Activated CD8-positive, alpha-beta memory T cell treated with anti-CD3 and anti-CD28 coated beads for 48 hours (primary cell): Measurements from ENCODE around the gene ACLY.
"Not testable (repeated sequence)": the region's sequence is repeated elsewhere in the genome, so short reads cannot be mapped to it uniquely, and the experiment has no call there.

Experiments used
- DNase-seq, 3 experiments: peaks; one replicate each; pipeline ENCODE4 v3.0.0-alpha.2; 2020; ENCODE audit warnings: low read depth in 2 of 3, low spot score in 2 of 3

Gene ACLY

DNA sequence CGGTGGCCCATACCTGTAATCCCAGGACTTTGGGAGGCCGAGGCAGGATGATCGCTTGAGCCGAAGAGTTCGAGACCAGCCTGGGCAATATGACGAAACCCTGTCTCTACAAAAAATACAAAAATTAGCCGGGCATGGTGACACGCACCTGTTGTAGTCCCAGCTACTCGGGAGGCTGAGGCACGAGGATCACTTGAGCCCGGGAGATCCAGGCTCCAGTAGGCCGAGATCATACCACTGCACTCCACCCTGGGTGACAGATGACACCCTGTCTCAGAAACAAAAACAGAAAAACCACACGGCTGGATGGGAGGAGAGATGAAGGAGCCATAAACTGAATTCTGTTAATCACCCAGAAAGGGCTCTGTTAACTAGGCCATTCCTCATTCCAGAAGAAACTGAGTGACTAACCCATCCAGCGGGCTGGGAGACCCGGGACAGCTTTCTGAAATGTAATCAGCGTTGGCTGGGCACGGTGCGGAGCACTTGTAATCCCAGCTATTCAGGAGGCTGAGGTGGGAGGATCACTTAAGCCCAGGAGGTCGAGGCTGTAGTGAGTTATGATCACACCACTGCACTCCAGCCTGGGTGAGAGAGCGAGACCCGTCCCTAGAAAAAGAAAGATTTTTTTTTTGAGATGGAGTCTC, 82.1 kb downstream of the ACLY start:
- DNase-seq: no peak

GRCh38 chr17:41835800-41836549, 82.8 kb downstream of the ACLY start, which contains the start of gene NT5C3B:
TSS of gene NT5C3B (minus strand) at chr17:41836232. CDS start at chr17:41836193, 39 bp downstream.
- peak; percentile 29 to 43 (median 38) for DNase-seq

- DNase-seq: no peak
Measured at GRCh38 chr17:41835214-41835799, 83.4 kb downstream of the ACLY start.

DNA sequence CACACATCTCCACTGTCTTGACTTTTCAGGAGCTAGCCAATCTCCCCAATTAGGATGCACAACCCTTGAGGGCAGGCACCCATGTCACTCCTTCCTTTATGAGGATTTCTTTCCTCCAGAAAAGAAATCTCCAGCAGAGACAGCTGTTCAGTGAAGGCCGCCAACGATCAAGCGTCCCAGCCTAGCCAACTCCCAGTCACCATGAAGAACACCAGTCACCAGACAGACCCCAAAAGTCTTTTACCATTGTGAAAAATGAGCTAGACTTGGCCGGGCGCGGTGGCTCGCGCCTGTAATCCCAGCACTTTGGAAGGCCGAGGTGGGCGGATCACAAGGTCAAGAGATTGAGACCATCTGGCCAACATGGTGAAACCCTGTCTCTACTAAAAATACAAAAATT, 88.8 kb downstream of the ACLY start:
- not testable (repeated sequence) for DNase-seq

- no peak for DNase-seq
Measured at GRCh38 chr17:41825175-41825845, 93.4 kb downstream of the ACLY start.

- DNase-seq: no peak
Measured at GRCh38 chr17:41824086-41824485, 94.7 kb downstream of the ACLY start.

- DNase-seq: no peak
Measured at GRCh38 chr17:41823580-41823979, 95.2 kb downstream of the ACLY start.

GRCh38 chr17:41823141-41823524, 95.6 kb downstream of the ACLY start:
- DNase-seq: no peak

DNA sequence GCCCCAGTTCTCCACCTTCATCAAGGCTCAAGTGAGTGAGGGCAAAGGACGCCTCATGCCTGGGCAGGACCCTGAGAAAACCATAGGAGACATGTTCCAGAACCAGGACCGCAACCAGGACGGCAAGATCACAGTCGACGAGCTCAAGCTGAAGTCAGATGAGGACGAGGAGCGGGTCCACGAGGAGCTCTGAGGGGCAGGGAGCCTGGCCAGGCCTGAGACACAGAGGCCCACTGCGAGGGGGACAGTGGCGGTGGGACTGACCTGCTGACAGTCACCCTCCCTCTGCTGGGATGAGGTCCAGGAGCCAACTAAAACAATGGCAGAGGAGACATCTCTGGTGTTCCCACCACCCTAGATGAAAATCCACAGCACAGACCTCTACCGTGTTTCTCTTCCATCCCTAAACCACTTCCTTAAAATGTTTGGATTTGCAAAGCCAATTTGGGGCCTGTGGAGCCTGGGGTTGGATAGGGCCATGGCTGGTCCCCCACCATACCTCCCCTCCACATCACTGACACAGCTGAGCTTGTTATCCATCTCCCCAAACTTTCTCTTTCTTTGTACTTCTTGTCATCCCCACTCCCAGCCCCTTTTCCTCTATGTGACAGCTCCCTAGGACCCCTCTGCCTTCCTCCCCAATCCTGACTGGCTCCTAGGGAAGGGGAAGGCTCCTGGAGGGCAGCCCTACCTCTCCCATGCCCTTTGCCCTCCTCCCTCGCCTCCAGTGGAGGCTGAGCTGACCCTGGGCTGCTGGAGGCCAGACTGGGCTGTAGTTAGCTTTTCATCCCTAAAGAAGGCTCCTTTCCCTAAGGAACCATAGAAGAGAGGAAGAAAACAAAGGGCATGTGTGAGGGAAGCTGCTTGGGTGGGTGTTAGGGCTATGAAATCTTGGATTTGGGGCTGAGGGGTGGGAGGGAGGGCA, 96.3 kb downstream of the ACLY start:
- no peak for DNase-seq

DNA sequence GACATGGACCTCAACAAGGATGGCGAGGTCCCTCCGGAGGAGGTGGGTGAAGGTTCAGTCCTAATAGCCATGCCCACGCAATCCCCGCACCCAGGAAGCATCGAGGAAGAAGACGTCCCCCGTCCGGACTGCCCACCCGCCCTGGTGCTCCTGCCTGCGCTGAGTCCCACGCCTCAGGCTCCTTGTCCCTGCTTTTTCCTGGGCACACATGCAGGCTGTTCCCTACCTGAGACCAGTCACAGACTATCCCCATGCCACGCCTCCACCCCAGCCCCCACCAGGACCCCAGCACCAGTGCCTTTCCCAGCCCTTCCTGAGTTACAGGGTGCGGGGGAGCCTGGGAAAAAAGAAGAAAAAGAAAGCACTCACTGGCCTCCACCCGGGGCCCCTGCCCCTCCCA, 97.0 kb downstream of the ACLY start:
- no peak for DNase-seq

- DNase-seq: no peak
Measured at GRCh38 chr17:41818024-41818423, 100.7 kb downstream of the ACLY start.
